Measurements from ENCODE around the gene TUBB. TPM values are rescaled to one million over a fixed set of nuclear protein-coding genes. Genes with fewer than 3 reads are reported as not detected.

Gene TUBB
- total and polyA plus RNA-seq, 9 of the 15 experiments (the other 6 are each of a cell fraction or from before 2014, with no cell fraction given): 971 to 2,870 (median 1,478) TPM

GRCh38 chr6:30730601-30731435 is 10.7 kb downstream of the TUBB start:
- intact Hi-C loops (cut with micrococcal nuclease) (loop anchor here (2.0 to 5.0 kb wide), 4 partner anchors 52 to 356 kb away; no protein-coding TSS in a partner anchor), in situ Hi-C loops (cut with MboI) (no loop called here)
- H3K27ac ChIP-seq (ENCODE audit: extremely low read depth, low read depth, low read length): 0 out of 3 replicates have a peak overlapping the region, but pooled peaks have one; percentile 18
- peaks cover 0 to 7% of the 10 kb centered on the region in 2 experiments; a peak in 3 of 5 replicates for H3K4me1 ChIP-seq (replicated peaks in 1 of 2; ENCODE audit: control insufficient read depth in 2 of 2, insufficient read depth in 2 of 2, low read length in 2 of 2)
- peaks cover 7% of the 10 kb centered on the region for H4K20me1 ChIP-seq (replicated peaks; ENCODE audit: control insufficient read depth, insufficient read depth, low read length)
- FAIRE-seq (peak; percentile 49), ATAC-seq (peak; percentile 90), DNase-seq (ENCODE audit: extremely low read depth in 1 of 4, low spot score in 3 of 4) (peak; percentile 79 to 86 (median 84))
- H3K4me3 ChIP-seq: no peak overlapping the region
- ChIA-PET CTCF (ENCODE audit: low intra/inter-chr PET ratio) (interaction anchor here (0.7 to 1.0 kb wide), 5 partner anchors 8 to 383 kb away, joined by 3 to 7 read pairs (median 3); partner anchors contain the start of gene ATAT1), POLR2A (interaction anchor here (0.6 to 6.1 kb wide), 15 partner anchors 9 to 272 kb away, joined by 3 to 50 read pairs (median 4); partner anchors contain the start of genes FLOT1, MDC1 and TUBB)
- H2AFZ ChIP-seq (ENCODE audit: low read depth, low read length): no peak overlapping the region; the same call in 1 of the 2 replicates
- no peaks in the 10 kb centered on the region for H3K9me3 ChIP-seq (replicated peaks; ENCODE audit: control insufficient read depth, insufficient read depth, low read depth, low read length)
- peaks cover 2% of the 10 kb centered on the region for H3K9me1 ChIP-seq (ENCODE audit: control insufficient read depth, insufficient read depth, low read length)
- peaks cover 3% of the 10 kb centered on the region; the same call in 2 of the 3 replicates for H3K79me2 ChIP-seq (ENCODE audit: control insufficient read depth, insufficient read depth, low read length)
- H3K4me2 ChIP-seq (ENCODE audit: insufficient read depth, low read length): 0 out of 2 replicates have a peak overlapping the region, but pooled peaks have one; percentile 27
- H3K36me3 ChIP-seq (ENCODE audit: control insufficient read depth, insufficient read depth, low read length): peaks cover 75% of the 10 kb centered on the region
- whole genome bisulfite sequencing (ENCODE audit: insufficient coverage, low coverage, missing lambda C conversion rate): 43% methylated on average over 30 of the region's 30 CpGs
- BruUV-seq (replicated peaks): no TSS peak
- peak overlapping the region in 1 of 2 experiments; percentile 74; a peak in 2 of 4 replicates for H3K9ac ChIP-seq (ENCODE audit: insufficient read depth in 1 of 2, low read depth in 2 of 2, low read length in 2 of 2)
- H3K27me3 ChIP-seq (ENCODE audit: control insufficient read depth in 2 of 2, insufficient read depth in 2 of 2, low read length in 2 of 2): no peaks in the 10 kb centered on the region
- TF ChIP-seq MCM5 (IDR thresholded peaks at IDR 0.05; ENCODE audit: low read depth): no peak
- 0 out of 2 replicates have a peak, but pooled peaks have one; percentile 18 for TF ChIP-seq SOX6 (IDR thresholded peaks at IDR 0.05)
- no peak for TF ChIP-seq HINFP (tag; conservative IDR thresholded peaks at IDR 0.05; ENCODE audit: low read depth)
- peak; percentile 69 to 90 for TF ChIP-seq RAD21 (CRISPR knock-in tag; conservative IDR thresholded peaks at IDR 0.05 in 1 of 2, IDR thresholded peaks at IDR 0.05 in 1 of 2)
- TF ChIP-seq RB1 (IDR thresholded peaks at IDR 0.05; ENCODE audit: low read depth): peak; percentile 79
- no peak for TF ChIP-seq GMEB1 (CRISPR knock-in tag; IDR thresholded peaks at IDR 0.05)
- TF ChIP-seq ARID2 (IDR thresholded peaks at IDR 0.05): peak; percentile 71; the same call in 1 of the 2 replicates
- TF ChIP-seq DEAF1 (CRISPR knock-in tag; IDR thresholded peaks at IDR 0.05): peak; percentile 29; the same call in 1 of the 2 replicates
- peak; percentile 99 for TF ChIP-seq ZBTB33 (CRISPR knock-in tag; IDR thresholded peaks at IDR 0.05)
- TF ChIP-seq ZEB2 (IDR thresholded peaks at IDR 0.05): peak; percentile 52; the same call in 1 of the 2 replicates
- peak; percentile 22; the same call in 1 of the 2 replicates for TF ChIP-seq CXXC5 (CRISPR knock-in tag; IDR thresholded peaks at IDR 0.05)
- TF ChIP-seq GABPB1 (CRISPR knock-in tag; IDR thresholded peaks at IDR 0.05): peak; percentile 67; the same call in 1 of the 2 replicates

All from K562 (cell line).